Measurements from ENCODE around the gene PANX1. TPM values are rescaled to one million over a fixed set of nuclear protein-coding genes. Genes with fewer than 3 reads are reported as not detected.

PANX1 gene
- total RNA-seq: 10 to 100 TPM in 1 of 2 experiments, 1 to 10 TPM in 1; 9.8 to 10.7 TPM

DNA sequence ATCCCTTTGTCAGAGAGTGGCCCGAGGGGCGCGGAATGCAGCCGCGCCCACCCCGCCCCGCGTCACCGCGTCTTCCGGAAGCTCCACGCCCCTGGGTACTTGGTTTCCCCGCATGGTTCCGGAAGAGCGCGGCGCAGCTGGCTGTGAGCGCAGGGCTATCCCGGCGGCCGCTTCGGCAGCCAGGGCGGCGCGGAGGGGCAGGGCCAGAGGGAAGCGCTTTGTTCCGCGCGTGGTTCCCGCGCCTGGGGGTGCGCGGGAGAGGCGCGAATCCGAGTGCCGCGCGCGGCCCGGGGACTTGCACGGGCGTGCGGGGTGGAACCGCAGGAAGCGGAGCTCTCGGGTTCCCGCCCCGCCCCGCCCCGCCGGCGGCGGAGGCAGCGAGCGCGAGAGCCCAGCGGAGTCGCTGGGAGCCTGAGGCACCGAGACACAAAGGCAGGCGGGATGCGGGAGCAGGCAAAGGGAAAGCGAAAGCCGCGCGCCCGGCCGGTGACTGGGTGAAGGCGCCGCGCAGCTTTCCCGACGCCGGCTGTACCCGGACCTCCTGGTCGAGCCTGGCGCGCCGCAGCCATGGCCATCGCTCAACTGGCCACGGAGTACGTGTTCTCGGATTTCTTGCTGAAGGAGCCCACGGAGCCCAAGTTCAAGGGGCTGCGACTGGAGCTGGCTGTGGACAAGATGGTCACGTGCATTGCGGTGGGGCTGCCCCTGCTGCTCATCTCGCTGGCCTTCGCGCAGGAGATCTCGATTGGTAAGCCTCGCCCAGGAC lies at the start of gene PANX1:
Gene PANX1, plus strand, starts transcription at position 96 of the 766 bp plus-strand sequence. Its CDS starts 472 bp downstream, at position 568.
- ATAC-seq: peak; percentile 81
- no peaks in the 10 kb centered on the region for H3K36me3 Mint-ChIP-seq (ENCODE audit: low read depth)
- intact Hi-C loops (cut with DNase I, micrococcal nuclease): loop anchor here (1.0 to 10.0 kb wide), 13 partner anchors 18 to 1660 kb away; partner anchors contain the start of genes ANKRD49 (in 2 of the 2), MED17 (in 2 of the 2), MRE11 (in 2 of the 2) and C11orf54 (in 1 of the 2)
- peaks cover 23% of the 10 kb centered on the region for H3K4me1 Mint-ChIP-seq
- ChIA-PET CTCF (interaction anchor here (0.7 to 1.4 kb wide), 7 partner anchors 15 to 376 kb away, joined by 3 read pairs; no protein-coding TSS in a partner anchor), POLR2A (interaction anchor here (1.2 to 2.1 kb wide), 4 partner anchors 23 to 845 kb away, joined by 3 to 12 read pairs (median 6); partner anchors contain the start of genes C11orf54, CWC15, KDM4D and MED17)
- H3K4me3 Mint-ChIP-seq: no peak within 1 kb of the TSS
- H3K27me3 Mint-ChIP-seq: no peaks in the 10 kb centered on the region
- peak; percentile 84 for DNase-seq
- H3K9me3 Mint-ChIP-seq (ENCODE audit: low read depth): peaks cover 1% of the 10 kb centered on the region
- peak within 1 kb of the TSS; percentile 90 for H3K27ac Mint-ChIP-seq

GRCh38 chr11:94084164-94084563 lies 44.5 kb upstream of the PANX1 start:
- Mint-ChIP-seq H3K4me1 (no peaks in the 10 kb centered on the region), H3K27me3 (peaks cover 13% of the 10 kb centered on the region), H3K27ac (no peak overlapping the region), H3K36me3 (ENCODE audit: low read depth) (no peaks in the 10 kb centered on the region), H3K4me3 (no peak overlapping the region), H3K9me3 (ENCODE audit: low read depth) (no peaks in the 10 kb centered on the region)
- intact Hi-C loops (cut with DNase I, micrococcal nuclease): no loop called here
- ChIA-PET CTCF (no interaction called here), POLR2A (no interaction called here)
- DNase-seq (no peak), ATAC-seq (no peak)

GRCh38 chr11:94088906-94089305 lies 39.7 kb upstream of the PANX1 start:
- Mint-ChIP-seq H3K4me1 (no peaks in the 10 kb centered on the region), H3K27ac (no peak overlapping the region), H3K9me3 (ENCODE audit: low read depth) (no peaks in the 10 kb centered on the region), H3K27me3 (no peaks in the 10 kb centered on the region), H3K36me3 (ENCODE audit: low read depth) (no peaks in the 10 kb centered on the region), H3K4me3 (no peak overlapping the region)
- ATAC-seq (no peak), DNase-seq (no peak)
- ChIA-PET POLR2A (no interaction called here), CTCF (no interaction called here)
- intact Hi-C loops (cut with DNase I, micrococcal nuclease): no loop called here

DNA sequence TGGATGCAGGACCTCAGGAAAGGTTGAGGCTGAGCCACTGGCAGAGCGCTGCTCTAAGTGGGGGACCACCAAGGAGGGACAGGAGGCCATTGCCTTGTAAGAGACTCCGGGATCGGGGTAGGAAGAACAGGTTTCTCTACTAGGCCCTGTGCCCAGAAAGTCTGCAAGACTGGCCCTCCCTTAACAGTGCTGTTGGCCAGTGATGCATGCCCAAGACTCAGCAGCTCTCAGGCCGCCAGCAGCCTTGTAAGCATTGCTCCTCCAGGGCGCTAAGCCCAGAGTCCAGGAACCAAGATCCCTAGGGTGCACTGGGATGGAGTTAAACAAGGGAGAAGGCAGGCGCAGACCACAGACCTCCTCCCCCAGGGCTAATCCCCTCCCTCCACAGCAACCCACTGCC lies 39.3 kb upstream of the PANX1 start:
- H3K4me3 Mint-ChIP-seq: no peak overlapping the region
- no peaks in the 10 kb centered on the region for H3K9me3 Mint-ChIP-seq (ENCODE audit: low read depth)
- intact Hi-C loops (cut with DNase I, micrococcal nuclease): no loop called here
- ChIA-PET CTCF (no interaction called here), POLR2A (no interaction called here)
- no peak overlapping the region for H3K27ac Mint-ChIP-seq
- ATAC-seq (no peak), DNase-seq (no peak)
- H3K36me3 Mint-ChIP-seq (ENCODE audit: low read depth): no peaks in the 10 kb centered on the region
- no peaks in the 10 kb centered on the region for H3K4me1 Mint-ChIP-seq
- H3K27me3 Mint-ChIP-seq: no peaks in the 10 kb centered on the region

- no peak for DNase-seq
- ChIA-PET CTCF (no interaction called here), POLR2A (no interaction called here)
- Mint-ChIP-seq H3K4me1 (no peaks in the 10 kb centered on the region), H3K4me3 (no peak overlapping the region), H3K9me3 (ENCODE audit: low read depth) (no peaks in the 10 kb centered on the region), H3K36me3 (ENCODE audit: low read depth) (no peaks in the 10 kb centered on the region), H3K27ac (no peak overlapping the region), H3K27me3 (no peaks in the 10 kb centered on the region)
- intact Hi-C loops (cut with DNase I, micrococcal nuclease): no loop called here
- ATAC-seq: no peak
Measured at GRCh38 chr11:94090401-94090800, 38.2 kb upstream of the PANX1 start.

DNA sequence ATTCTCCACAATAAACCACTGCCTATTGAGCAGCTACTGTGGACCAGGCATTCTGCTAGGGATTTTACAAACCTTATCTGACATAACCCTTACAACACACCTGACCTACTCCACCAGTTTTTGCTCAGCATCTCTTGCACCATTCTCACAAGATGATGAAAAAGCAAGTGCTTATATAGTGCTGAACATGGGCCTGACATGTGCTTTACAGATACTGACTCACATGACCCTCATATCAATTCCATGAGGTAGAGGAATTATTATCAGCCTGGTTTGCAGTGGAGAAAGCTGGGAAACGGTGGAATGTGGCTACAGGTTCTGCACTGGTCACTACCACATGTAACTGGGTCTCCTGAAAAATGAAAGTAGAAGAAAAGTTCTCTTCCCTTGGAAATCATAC lies 37.5 kb upstream of the PANX1 start:
- H3K36me3 Mint-ChIP-seq (ENCODE audit: low read depth): no peaks in the 10 kb centered on the region
- intact Hi-C loops (cut with DNase I, micrococcal nuclease): no loop called here
- no peak overlapping the region for H3K4me3 Mint-ChIP-seq
- POLR2A ChIA-PET: no interaction called here
- no peak overlapping the region for H3K27ac Mint-ChIP-seq
- no peak for DNase-seq
- CTCF ChIA-PET: no interaction called here
- ATAC-seq: no peak
- H3K4me1 Mint-ChIP-seq: no peaks in the 10 kb centered on the region
- no peaks in the 10 kb centered on the region for H3K9me3 Mint-ChIP-seq (ENCODE audit: low read depth)
- peaks cover 2% of the 10 kb centered on the region for H3K27me3 Mint-ChIP-seq

GRCh38 chr11:94100253-94100652 lies 28.4 kb upstream of the PANX1 start:
- DNase-seq (no peak), ATAC-seq (no peak)
- Mint-ChIP-seq H3K27me3 (peaks cover 14% of the 10 kb centered on the region), H3K27ac (no peak overlapping the region), H3K4me3 (no peak overlapping the region), H3K36me3 (ENCODE audit: low read depth) (no peaks in the 10 kb centered on the region), H3K9me3 (ENCODE audit: low read depth) (peaks cover 3% of the 10 kb centered on the region), H3K4me1 (no peaks in the 10 kb centered on the region)
- intact Hi-C loops (cut with DNase I, micrococcal nuclease): no loop called here
- ChIA-PET CTCF (no interaction called here), POLR2A (no interaction called here)

DNA sequence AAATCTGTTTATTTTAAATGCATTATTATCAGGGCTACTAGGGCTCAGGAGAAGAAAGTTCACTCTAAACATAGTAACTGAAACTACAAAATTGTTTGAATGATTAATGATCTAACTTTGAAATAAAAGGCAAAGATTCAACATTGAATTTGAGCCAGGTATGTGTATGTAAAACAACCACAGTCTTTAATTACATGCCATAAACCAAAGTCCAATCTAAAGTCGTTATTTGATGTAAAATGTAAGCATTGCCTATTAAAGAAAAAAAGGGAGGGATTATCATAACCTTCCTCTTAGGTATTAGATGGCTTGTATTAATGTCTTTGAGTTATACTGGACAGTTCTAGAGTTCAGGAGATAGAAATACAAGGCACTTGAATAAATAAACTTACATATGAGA lies 25.2 kb upstream of the PANX1 start:
- H3K27ac Mint-ChIP-seq: no peak overlapping the region
- H3K9me3 Mint-ChIP-seq (ENCODE audit: low read depth): peaks cover 2% of the 10 kb centered on the region
- no peak for DNase-seq
- ATAC-seq: no peak
- H3K4me3 Mint-ChIP-seq: no peak overlapping the region
- H3K4me1 Mint-ChIP-seq: no peaks in the 10 kb centered on the region
- ChIA-PET CTCF (no interaction called here), POLR2A (no interaction called here)
- peaks cover 11% of the 10 kb centered on the region for H3K27me3 Mint-ChIP-seq
- H3K36me3 Mint-ChIP-seq (ENCODE audit: low read depth): no peaks in the 10 kb centered on the region
- intact Hi-C loops (cut with DNase I, micrococcal nuclease): no loop called here

- Mint-ChIP-seq H3K27ac (no peak overlapping the region), H3K4me3 (no peak overlapping the region), H3K27me3 (peaks cover 11% of the 10 kb centered on the region), H3K36me3 (ENCODE audit: low read depth) (no peaks in the 10 kb centered on the region), H3K9me3 (ENCODE audit: low read depth) (no peaks in the 10 kb centered on the region), H3K4me1 (no peaks in the 10 kb centered on the region)
- intact Hi-C loops (cut with DNase I, micrococcal nuclease): no loop called here
- DNase-seq (no peak), ATAC-seq (no peak)
- ChIA-PET POLR2A (no interaction called here), CTCF (no interaction called here)
Measured at GRCh38 chr11:94104734-94105133, 23.9 kb upstream of the PANX1 start.

DNA sequence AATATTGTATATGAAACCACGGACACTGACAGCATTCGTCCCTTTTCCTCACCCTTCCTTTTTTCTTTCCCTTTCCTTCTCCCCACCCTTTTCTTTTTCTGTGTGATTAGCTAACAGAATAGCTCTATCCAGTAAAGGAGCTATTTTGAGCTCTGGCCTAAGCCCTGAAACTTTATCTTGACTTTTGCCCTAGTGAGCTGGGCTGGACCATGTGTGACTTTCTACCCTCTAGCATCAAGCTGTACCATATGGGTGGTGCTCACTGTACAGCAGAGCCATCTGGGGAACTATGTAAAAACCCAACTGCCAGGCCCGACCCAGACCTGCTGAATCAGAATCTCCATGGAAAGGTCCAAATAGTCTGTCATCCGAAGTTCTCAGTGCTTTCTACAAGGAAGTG lies 21.9 kb upstream of the PANX1 start:
- no peak overlapping the region for H3K4me3 Mint-ChIP-seq
- H3K9me3 Mint-ChIP-seq (ENCODE audit: low read depth): no peaks in the 10 kb centered on the region
- no peak overlapping the region for H3K27ac Mint-ChIP-seq
- ATAC-seq: no peak
- intact Hi-C loops (cut with DNase I, micrococcal nuclease): no loop called here
- POLR2A ChIA-PET: interaction anchor here (0.6 kb wide), 1 partner anchor 29 kb away, joined by 3 read pairs; no protein-coding TSS in a partner anchor
- no peaks in the 10 kb centered on the region for H3K4me1 Mint-ChIP-seq
- CTCF ChIA-PET: no interaction called here
- peaks cover 17% of the 10 kb centered on the region for H3K27me3 Mint-ChIP-seq
- DNase-seq: no peak
- H3K36me3 Mint-ChIP-seq (ENCODE audit: low read depth): no peaks in the 10 kb centered on the region

DNA sequence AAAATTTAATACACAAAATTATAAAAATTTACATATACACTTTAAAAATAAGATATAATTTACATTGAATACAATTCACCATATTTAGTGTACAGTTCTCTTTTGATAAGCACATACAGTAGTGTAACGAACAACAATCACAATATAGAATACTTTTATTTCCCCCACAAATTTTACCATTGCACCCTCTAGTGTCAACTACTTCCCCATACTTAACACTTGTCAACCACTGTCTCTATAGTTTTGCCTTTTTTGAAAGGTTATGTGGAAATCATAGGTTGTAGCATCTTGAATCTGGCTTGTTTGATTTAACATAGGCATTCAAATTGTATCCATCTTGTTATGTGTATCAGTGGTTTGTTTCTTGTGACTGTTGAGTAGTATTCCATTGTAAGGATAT lies 21.3 kb upstream of the PANX1 start:
- Mint-ChIP-seq H3K27me3 (peaks cover 17% of the 10 kb centered on the region), H3K36me3 (ENCODE audit: low read depth) (no peaks in the 10 kb centered on the region), H3K4me1 (no peaks in the 10 kb centered on the region), H3K4me3 (no peak overlapping the region), H3K27ac (no peak overlapping the region), H3K9me3 (ENCODE audit: low read depth) (no peaks in the 10 kb centered on the region)
- no peak for ATAC-seq
- intact Hi-C loops (cut with DNase I, micrococcal nuclease): no loop called here
- CTCF ChIA-PET: no interaction called here
- POLR2A ChIA-PET: no interaction called here
- no peak for DNase-seq

DNA sequence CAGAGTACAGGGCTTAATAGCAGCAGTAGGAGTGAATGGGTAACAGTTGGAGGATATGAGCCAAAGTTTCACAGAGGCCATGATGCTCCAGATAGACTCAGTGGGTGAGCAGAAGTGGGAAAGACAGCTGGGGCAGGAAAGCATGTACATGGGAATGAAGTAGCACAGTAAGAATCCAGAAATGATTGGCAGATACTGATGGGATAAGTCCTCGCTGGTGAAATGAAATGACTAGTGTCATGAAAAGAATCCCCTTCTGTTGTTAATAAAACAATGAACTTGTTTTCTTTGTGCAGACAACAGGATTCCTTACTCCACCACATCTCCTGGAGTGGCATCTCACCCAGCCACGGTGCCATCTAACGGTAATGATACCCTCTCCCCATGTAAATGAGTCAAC lies 17.4 kb upstream of the PANX1 start:
- Mint-ChIP-seq H3K27me3 (peaks cover 21% of the 10 kb centered on the region), H3K4me3 (no peak overlapping the region), H3K4me1 (no peaks in the 10 kb centered on the region), H3K27ac (no peak overlapping the region), H3K36me3 (ENCODE audit: low read depth) (no peaks in the 10 kb centered on the region), H3K9me3 (ENCODE audit: low read depth) (no peaks in the 10 kb centered on the region)
- intact Hi-C loops (cut with DNase I, micrococcal nuclease): no loop called here
- CTCF ChIA-PET: no interaction called here
- ATAC-seq (no peak), DNase-seq (no peak)
- POLR2A ChIA-PET: no interaction called here

Measured in activated CD4-positive, alpha-beta T cell treated with anti-CD3 and anti-CD28 coated beads for 36 hours (primary cell).